Natural killer cell (primary cell): ENCODE data around the gene FLT1. TPM values are rescaled to one million over a fixed set of nuclear protein-coding genes. Genes with fewer than 3 reads are reported as not detected.

ENCODE experiments used
- ATAC-seq, 3 donors: fragments of 150-1000 bp in 2 of 3; fragments of 200-7000 bp in 1 of 3; cut with Tn5 transposase; 1 replicate in 1 of 3; 2 replicates in 2 of 3; pipeline ENCODE4 v1.10.0; 2021; ENCODE audit warnings: mild to moderate bottlenecking in 2 of 3, moderate library complexity in 2 of 3
- DNase-seq, 2 donors: peaks; one replicate each; pipeline versions ENCODE4 v3.0.0 to v3.0.0-alpha.2; 2013 to 2021; ENCODE audit warnings: mixed read lengths in 1 of 2
- H3K27ac ChIP-seq: one replicate; pipeline ENCODE4 v1.5.1; 2013; ENCODE audit warnings: mild to moderate bottlenecking, low read length
- H3K27me3 ChIP-seq: one replicate; pipeline ENCODE4 v1.6.1; 2013; ENCODE audit warnings: low read length; ENCODE audit not compliant: control insufficient read depth, insufficient read depth
- H3K36me3 ChIP-seq: one replicate; pipeline ENCODE4 v1.6.1; 2013; ENCODE audit warnings: low read length; ENCODE audit not compliant: control insufficient read depth, insufficient read depth
- H3K4me1 ChIP-seq: one replicate; pipeline ENCODE4 v1.6.1; 2013; ENCODE audit warnings: low read length; ENCODE audit not compliant: control insufficient read depth, insufficient read depth
- H3K4me3 ChIP-seq: one replicate; pipeline ENCODE4 v1.5.1; 2013; ENCODE audit warnings: low read length
- H3K9me3 ChIP-seq: one replicate; pipeline ENCODE4 v1.6.1; 2013; ENCODE audit warnings: low read length; ENCODE audit not compliant: control insufficient read depth, insufficient read depth
- H3K27ac Mint-ChIP-seq, 2 donors: one replicate each; pipeline ENCODE4 v1.8.0; 2022; ENCODE audit warnings: mild to moderate bottlenecking in 2 of 2, mixed read lengths in 2 of 2, moderate library complexity in 1 of 2
- H3K27me3 Mint-ChIP-seq, 2 donors: one replicate each; pipeline ENCODE4 v1.8.0; 2022; ENCODE audit warnings: low read depth in 2 of 2, mixed read lengths in 2 of 2
- H3K36me3 Mint-ChIP-seq: one replicate; pipeline ENCODE4 v1.8.0; 2022; ENCODE audit warnings: mixed read lengths
- H3K4me1 Mint-ChIP-seq, 2 donors: one replicate each; pipeline ENCODE4 v1.8.0; 2022; ENCODE audit warnings: mixed read lengths in 2 of 2
- H3K4me3 Mint-ChIP-seq: one replicate; pipeline ENCODE4 v1.8.0; 2022; ENCODE audit warnings: mild to moderate bottlenecking, moderate library complexity, mixed read lengths
- H3K9me3 Mint-ChIP-seq, 2 donors: one replicate each; pipeline ENCODE4 v1.8.0; 2022; ENCODE audit warnings: mixed read lengths in 2 of 2
- CTCF ChIP-seq: fragments of 200-600 bp; IDR thresholded peaks from one replicate; pipeline ENCODE4 v1.8.0; 2022; ENCODE audit warnings: antibody characterized with exemption
- WGBS: methylation state at CpG from one replicate; pipeline ENCODE4 v1.1.7; 2013; ENCODE audit warnings: missing lambda C conversion rate; ENCODE audit not compliant: insufficient coverage; 5-methylcytosine and 5-hydroxymethylcytosine counted together
- intact Hi-C: fragments of 100-400 bp; cut with micrococcal nuclease; formaldehyde crosslinking; loops from one replicate; pipeline ENCODE4 v1.14.2; 2022
- total RNA-seq, 4 donors: library from RNA; stranded (reverse); fragments of 120-200 nt in 1 of 4; gene quantifications; one replicate each; pipeline versions ENCODE4 v1.2.3 to v1.2.4, GENCODE V29; 2013 to 2022

FLT1 gene
- total RNA-seq, 3 donors from 2014 or later (not counting 1 experiment from before 2014, with no cell fraction given), result 0.05 to 0.43 (median 0.07) TPM

- Histone ChIP-seq H3K36me3 (no peaks in the 10 kb centered on the region), H3K27ac (no peak overlapping the region), H3K9me3 (no peaks in the 10 kb centered on the region), H3K4me1 (no peaks in the 10 kb centered on the region), H3K27me3 (peaks cover 4% of the 10 kb centered on the region), H3K4me3 (no peak overlapping the region)
- H3K27me3 Mint-ChIP-seq, result peaks cover 2 to 15% of the 10 kb centered on the region in 2 donors
- DNase-seq, result no peak
- TF ChIP-seq CTCF, result no peak
- H3K36me3 Mint-ChIP-seq, result no peaks in the 10 kb centered on the region
- no peak overlapping the region for H3K4me3 Mint-ChIP-seq
- no peak for ATAC-seq
- intact Hi-C loops, result no loop called here
- WGBS, result 79% methylated on average over 3 of the region's 3 CpGs
- H3K9me3 Mint-ChIP-seq, result no peaks in the 10 kb centered on the region
- no peaks in the 10 kb centered on the region for H3K4me1 Mint-ChIP-seq
- no peak overlapping the region for H3K27ac Mint-ChIP-seq
Measured at GRCh38 chr13:28373810-28374209, 121.1 kb downstream of the FLT1 start.

- 100% methylated on average over 4 of the region's 4 CpGs for WGBS
- TF ChIP-seq CTCF, result no peak
- no peaks in the 10 kb centered on the region for H3K27me3 ChIP-seq
- no peaks in the 10 kb centered on the region for H3K4me1 Mint-ChIP-seq
- peaks cover 0 to 2% of the 10 kb centered on the region in 2 donors for H3K9me3 Mint-ChIP-seq
- no peaks in the 10 kb centered on the region for H3K36me3 Mint-ChIP-seq
- no peak for DNase-seq
- no peaks in the 10 kb centered on the region for H3K4me1 ChIP-seq
- H3K27ac ChIP-seq, result no peak overlapping the region
- H3K27ac Mint-ChIP-seq, result no peak overlapping the region
- intact Hi-C loops, result no loop called here
- ATAC-seq, result no peak
- no peaks in the 10 kb centered on the region for H3K9me3 ChIP-seq
- no peaks in the 10 kb centered on the region for H3K36me3 ChIP-seq
- H3K27me3 Mint-ChIP-seq, result peaks cover 2 to 6% of the 10 kb centered on the region in 2 donors
- H3K4me3 ChIP-seq, result no peak overlapping the region
- H3K4me3 Mint-ChIP-seq, result no peak overlapping the region
Measured at GRCh38 chr13:28370448-28370847, 124.5 kb downstream of the FLT1 start.

GRCh38 chr13:28358708-28359107, 136.2 kb downstream of the FLT1 start:
- intact Hi-C loops, result no loop called here
- peak overlapping the region; percentile 82 to 84 for H3K27ac Mint-ChIP-seq
- DNase-seq, result no peak
- Histone ChIP-seq H3K27me3 (no peaks in the 10 kb centered on the region), H3K9me3 (no peaks in the 10 kb centered on the region), H3K4me3 (no peak overlapping the region), H3K4me1 (peaks cover 18% of the 10 kb centered on the region), H3K36me3 (no peaks in the 10 kb centered on the region), H3K27ac (no peak overlapping the region)
- H3K4me1 Mint-ChIP-seq, result peaks cover 34 to 39% of the 10 kb centered on the region in 2 donors
- no peaks in the 10 kb centered on the region for H3K9me3 Mint-ChIP-seq
- no peaks in the 10 kb centered on the region for H3K36me3 Mint-ChIP-seq
- TF ChIP-seq CTCF, result no peak
- H3K4me3 Mint-ChIP-seq, result no peak overlapping the region
- ATAC-seq, result no peak
- WGBS, result 86% methylated on average over 2 of the region's 2 CpGs
- no peaks in the 10 kb centered on the region for H3K27me3 Mint-ChIP-seq

GRCh38 chr13:28357911-28358433, 137.0 kb downstream of the FLT1 start:
- Mint-ChIP-seq H3K27me3 (no peaks in the 10 kb centered on the region), H3K36me3 (no peaks in the 10 kb centered on the region), H3K27ac (peak overlapping the region; percentile 82 to 84), H3K9me3 (no peaks in the 10 kb centered on the region), H3K4me1 (peaks cover 34 to 42% of the 10 kb centered on the region in 2 donors), H3K4me3 (peak overlapping the region; percentile 59)
- intact Hi-C loops, result no loop called here
- Histone ChIP-seq H3K9me3 (no peaks in the 10 kb centered on the region), H3K36me3 (no peaks in the 10 kb centered on the region), H3K27ac (peak overlapping the region; percentile 16), H3K4me3 (no peak overlapping the region), H3K4me1 (peaks cover 23% of the 10 kb centered on the region), H3K27me3 (no peaks in the 10 kb centered on the region)
- no peak for TF ChIP-seq CTCF
- ATAC-seq (peak; percentile 59 to 66 (median 59)), DNase-seq (no peak)
- WGBS, result 50% methylated on average over 4 of the region's 4 CpGs
